NCI-H2196 treated with DMSO at 0.1 percent for 48 hours (cell line): ENCODE results near the gene PRKAG2.
"Not testable (repeated sequence)": the region's sequence is repeated elsewhere in the genome, so short reads cannot be mapped to it uniquely, and the experiment has no call there.

Experiments used
- DNase-seq: peaks from one replicate; lab custom pipeline; 2025; ENCODE audit not compliant: unreplicated experiment; lab: John Stamatoyannopoulos, UW

Gene PRKAG2

DNA sequence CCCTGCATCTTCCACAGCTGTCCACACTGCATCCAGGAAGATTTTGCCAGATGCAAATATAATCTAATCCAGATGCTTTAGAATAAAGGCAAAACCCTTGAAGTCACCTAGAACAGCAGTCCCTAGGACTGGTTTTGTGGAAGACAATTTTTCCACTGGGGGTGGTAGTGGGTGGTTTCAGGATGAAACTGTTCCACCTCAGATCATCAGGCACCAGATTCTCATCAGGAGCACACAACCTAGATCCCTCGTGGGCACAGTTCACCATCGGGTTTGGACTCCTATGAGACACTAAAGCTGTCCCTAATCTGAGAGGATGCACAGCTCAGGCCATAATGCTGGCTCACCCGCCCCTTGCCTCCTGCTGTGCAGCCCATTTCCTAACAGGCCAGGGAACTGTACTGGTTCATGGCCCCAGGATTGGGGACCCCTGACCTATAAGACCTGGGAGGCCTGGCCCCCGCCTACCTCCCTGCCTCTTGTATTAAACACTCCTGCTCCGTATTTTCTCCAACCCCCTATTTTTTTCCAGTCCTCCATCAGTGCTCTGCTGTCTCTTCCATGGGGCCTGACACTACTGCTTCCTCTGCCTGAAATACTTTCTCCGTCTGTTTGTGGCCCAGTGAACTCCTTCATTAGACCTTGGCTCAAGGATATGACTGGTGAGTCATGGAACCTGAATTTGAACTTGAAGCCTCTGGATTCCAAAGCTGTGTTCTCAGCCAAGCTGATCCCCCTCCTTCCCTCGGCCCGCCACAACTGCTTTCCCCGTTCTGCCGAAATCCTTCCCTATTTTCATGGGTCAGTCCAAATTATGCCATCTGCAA lies 277.3 kb downstream of the PRKAG2 start:
- DNase-seq: no peak

DNA sequence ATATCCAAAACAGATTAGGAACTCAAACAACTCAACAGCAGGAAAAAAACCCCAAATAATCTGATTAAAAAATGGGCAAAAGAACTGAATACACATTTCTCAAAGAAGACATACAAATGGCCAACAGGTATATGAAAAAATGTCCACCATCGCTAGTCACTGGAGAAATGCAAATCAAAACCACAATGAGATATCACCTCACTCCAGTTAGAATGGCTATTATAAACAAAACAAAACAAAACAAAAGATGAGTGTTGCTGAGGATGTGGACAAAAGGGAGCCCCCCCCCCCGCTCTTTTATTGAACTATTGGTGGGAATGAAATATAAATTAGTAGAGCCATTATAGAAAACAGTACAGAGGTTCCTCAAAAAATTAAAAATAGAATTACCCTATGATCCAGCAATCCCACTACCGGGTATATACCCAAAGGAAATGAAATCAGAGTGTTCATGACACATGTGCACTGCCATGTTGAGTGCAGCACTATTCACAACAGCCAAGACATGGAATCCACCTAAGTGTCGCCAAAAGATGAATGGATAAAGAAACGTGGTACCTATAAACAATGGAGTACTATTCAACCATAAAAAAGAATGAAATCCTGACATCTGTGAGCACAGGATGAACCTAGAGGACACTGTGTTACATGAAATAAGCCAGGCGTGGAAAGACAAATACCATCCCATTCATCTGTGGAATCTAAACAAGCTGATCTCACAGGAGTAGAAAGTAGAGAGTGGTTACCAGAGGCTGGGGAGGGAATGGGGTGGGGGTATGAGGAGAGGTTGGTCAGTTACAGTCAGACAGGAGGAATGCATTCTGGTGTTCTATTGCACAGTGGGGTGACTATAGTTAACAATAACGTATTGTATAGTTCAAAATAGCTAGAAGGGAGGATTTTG lies 279.1 kb downstream of the PRKAG2 start:
- DNase-seq: no peak

DNA sequence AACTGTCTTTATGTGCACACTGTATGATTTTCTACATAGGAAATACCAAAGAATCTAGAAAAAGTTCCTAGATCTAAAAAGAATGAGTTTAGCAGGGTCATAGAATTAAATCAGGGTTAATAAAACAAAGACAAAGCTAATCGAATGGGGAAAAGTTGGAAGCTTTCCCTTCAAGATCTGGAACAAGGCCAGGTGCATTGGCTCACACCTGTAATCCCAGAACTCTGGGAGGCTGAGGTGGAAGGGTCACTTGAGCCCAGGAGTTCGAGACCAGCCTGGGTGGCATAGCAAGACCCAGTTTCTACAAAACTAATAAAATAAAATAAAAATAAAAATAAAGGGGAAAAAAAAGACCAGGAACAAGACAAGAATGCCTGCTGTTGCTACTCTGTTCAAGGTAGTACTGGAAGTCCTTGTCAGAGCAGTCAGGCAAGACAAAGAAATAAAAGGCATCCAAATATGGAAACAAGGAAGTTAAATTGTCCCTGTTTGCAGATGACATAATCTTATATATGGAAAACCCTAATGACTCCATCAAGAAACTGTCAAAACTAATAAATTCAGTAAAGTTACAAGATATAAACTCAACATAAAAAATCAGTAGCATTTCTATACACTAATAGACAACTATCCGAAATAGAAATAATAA lies 281.1 kb downstream of the PRKAG2 start:
- DNase-seq: no peak

DNA sequence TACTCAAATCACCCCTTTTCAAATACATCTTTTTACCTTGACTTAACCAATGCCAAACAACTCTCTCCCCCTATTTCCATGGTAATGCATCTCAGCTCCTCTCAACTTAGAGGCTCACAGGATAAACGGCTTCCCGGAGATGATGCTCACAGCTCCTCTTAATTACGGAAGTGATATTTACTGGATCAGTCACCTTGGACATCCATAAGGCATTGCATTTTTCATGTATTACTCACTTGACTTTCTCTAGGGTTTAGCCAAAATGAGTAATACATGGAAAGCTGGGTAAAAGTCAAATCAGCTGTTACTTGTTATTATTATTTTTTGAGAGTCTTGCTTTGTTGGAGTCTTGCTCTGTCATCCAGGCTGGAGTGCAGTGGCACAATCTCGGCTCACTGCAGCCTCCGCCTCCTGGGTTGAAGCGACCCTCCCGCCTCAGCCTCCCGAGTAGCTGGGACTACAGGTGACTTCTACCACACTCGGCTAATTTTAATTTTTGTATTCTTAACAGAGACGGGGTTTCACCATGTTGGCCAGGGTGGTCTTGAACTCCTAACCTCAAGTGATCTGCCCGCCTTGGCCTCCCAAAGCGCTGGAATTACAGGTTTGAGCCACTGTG lies 283.9 kb downstream of the PRKAG2 start:
- no peak for DNase-seq

DNA sequence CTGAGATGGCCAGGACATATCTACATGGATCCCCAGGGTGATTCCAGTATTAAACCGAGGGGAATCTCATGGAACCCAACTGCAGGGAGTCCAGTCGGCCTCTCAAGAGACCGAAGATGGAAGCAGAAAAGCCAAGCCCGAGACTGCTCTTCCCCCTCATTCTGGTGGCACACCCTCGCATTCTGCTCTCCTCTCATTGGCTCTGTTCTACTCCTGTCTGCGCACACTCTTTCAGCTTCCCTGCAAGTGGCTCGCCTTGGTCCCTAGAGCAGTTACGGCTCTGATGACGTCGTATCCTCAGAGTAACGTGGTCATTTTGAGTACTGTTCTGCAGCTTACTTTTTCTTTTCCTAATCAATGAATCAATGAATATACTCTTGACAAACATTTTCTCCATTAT lies 284.6 kb downstream of the PRKAG2 start:
- DNase-seq: no peak

DNA sequence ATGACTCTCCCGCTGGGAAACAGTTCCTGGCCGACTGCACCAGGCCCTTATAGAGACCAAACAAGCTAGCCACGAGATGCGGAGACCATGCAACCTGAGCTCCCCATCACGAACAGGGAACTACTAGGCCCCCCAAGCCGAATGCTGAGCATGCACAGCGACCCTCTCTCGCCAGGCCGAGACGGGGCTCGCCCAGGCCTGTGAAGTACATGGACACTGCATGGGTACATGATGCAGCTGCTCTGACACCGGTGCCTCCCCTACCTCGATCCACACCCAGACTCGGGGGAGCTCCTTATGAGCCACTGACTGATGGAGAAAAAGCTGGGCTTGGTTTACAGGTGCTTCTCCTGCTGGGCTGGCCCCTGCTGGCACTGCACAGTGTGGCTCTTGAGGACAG lies 285.0 kb downstream of the PRKAG2 start:
- DNase-seq: no peak

DNA sequence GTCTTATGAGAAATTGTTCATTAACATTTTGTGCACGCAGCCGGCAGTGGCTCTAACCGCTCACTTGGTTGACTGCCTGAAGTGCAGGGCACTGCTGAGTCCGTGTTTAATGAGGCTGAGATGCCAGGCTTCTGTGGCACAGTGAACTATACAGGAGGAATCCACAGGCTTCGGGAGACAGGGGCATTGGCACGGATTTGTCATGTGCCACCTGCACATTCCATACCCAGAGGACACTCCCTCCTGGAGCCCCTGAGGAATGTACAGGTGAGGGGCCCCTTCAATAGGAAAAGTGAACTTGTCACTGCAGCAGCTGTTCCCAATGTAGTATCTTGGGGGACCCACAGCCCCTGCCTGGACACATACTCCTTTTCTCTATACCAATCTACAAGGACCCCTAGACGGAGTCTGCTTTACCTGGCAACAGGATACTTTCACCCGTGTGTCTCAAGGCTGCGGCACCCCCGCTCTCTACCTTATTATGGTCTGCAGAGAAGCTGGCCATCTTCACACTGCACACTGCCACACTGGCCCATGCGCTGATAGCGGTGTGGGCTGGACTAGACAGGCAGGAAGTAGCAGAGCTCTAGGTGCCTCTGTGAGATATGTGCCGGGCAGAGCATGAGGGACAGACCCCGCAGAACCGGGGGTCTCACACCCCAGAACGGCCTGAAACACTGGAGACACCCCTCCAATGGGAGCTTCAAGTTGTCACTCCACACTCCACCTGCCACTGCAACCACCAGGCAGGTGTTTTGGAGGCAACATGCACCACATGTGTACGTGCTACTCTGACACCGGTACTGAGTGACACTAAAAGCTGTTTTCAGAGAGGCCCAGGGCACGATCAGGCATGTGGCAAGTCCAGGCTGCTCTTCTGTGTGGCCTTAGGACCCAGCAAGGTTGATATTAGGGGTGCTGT lies 285.8 kb downstream of the PRKAG2 start:
- no peak for DNase-seq

DNA sequence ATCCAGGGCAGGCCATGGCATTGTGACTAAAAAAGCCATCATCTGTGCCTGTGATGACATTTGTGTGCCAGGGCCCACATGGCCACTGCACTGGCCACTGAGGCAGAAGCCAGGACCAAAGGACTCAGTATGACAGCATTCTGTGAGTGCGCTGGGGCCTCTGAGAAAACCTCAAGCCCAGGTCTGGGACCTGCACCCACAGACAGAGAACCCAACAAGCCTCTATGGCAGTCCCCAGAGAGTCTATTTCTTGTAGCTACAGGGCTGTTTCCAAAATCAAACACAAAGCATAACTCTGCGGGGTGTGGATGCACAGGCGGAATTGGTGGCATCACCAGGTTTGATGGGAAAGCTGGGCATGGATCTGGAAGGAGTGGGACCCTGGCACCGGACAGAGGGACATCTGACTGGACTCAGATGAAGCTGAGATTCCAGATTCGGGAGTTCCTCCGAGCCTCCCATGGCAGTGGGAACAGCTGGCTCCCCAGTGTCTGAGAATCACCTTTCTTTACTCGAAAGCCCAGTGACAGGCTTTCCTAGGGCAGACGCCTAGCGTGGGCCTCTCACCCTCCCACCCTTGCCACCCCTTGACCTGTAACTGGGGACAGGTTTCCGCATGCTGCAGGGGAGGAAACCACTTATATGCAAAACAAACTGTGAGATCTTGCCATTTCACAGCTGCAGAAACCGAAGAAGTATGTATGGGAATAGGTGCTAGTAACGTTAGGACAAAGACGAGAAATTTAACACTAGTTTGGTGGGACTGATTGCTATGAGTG lies 286.7 kb downstream of the PRKAG2 start:
- DNase-seq: no peak

DNA sequence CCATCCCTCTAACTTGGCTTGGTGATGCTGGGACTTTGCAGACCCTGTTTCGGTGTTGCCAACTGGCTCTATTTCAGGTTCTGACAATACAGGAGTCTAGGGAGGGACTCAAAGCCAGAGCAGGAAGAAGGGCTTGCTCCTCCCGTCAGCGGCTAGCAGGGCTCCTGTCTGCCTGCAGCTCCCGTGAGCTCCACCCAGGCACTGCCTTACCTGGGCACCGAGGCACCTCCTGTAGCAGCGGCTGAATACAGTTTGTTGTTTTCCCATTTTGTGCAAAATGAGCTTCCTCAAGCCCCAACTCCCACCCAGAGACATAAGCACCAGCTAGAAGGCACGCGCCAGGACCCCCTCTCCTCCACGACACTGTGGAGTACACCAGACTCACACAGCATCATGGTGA lies 287.9 kb downstream of the PRKAG2 start:
- DNase-seq: no peak

DNA sequence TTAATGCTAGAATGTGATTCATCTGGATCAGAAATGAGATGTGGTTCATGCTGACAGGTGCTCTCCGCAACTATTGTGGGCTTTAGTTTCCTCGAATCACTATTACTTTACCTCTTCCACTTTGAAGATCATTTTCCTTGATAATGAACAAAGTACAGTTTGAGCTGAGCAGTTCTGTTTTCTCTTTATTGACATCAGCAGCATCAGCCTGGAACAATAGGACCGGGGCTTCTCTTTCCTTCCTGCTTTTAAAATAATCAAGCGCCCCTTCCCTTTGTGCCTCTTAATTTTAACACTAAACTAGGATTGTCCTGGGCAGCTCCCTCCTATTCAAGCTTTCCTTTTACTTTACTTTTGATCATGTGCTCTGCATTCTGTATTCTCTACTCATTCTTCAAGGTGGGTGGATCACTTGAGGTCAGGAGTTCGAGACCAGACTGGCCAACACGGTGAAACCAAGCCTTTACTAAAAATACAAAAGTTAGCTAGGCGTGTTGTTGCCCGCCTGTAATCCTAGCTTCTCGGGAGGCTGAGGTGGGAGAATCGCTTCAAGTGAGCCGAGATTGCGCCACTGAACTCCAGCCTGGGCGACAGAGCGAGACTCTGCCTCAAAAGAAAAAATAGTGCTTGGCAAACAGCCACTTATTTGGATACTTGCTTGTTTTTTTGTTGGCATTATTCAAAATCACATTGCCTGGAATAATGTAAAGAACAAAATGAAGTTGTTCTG lies 290.2 kb downstream of the PRKAG2 start:
- no peak for DNase-seq

DNA sequence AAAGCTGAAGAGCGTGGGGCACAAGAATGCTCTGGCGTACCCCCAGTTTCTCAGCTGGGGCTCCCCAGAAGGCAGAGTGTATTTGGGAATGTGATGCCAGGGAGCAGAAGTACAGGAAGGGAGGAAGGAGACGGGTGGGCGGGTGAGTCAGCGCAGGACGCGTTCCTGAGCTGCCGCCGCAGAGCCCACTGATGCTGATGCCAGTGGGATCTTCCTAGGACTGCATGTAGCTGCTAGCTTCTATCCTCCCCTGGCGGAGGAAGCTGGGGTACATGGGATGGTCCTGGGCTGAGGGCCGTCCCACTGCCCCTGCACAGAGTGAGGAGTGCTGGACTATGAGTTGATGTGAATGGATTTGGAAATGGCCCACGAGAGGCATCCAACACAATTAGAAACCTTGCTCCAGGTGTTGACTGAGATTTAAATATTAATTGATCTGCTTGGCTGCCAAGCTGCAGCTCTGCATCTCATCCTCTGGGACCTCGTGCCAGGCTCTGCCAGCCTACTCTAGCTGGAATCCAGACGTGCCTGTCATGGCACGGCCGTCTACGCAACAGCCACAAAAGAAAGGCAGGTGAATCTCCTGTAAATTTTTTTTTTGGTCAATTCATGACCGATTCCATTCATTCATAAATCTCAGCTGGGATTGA lies 291.0 kb downstream of the PRKAG2 start:
- no peak for DNase-seq

DNA sequence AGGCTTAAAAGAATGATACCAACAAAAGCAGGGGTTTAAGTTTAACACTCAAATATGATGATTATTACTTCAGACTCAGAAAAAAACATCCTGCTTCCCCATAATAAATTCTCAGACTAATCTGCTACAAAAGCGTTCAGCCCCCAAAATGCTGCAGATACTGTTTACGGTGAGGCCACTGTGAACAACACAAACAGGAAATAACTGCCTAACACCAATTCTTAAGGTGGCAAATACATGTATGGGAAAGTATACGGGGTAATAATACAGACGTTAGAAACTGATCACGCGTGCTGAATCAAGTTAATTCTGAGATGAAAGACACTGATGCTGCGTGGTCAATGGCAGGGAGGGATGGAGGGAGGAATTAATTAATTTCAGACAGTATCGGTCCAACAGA lies 295.2 kb downstream of the PRKAG2 start:
- no peak for DNase-seq

DNA sequence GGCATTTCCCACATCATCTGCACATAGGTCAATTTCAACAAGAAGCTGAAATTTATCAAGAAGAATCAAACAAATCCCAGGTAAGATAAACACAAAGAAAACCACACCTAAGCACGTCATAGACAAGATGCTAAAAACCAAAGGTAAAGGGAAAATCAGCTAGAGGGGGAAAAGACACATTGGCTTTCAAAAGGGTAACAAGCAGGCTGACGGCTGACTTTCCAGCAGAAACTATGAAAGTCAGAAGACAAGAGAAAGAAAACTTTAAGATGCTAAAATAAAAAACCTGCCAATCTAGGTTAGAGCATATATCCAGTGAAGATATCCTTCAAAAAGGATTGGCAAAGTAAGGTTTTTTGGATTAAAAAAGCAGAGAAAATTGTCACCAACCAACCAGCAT lies 297.3 kb downstream of the PRKAG2 start:
- DNase-seq: no peak

DNA sequence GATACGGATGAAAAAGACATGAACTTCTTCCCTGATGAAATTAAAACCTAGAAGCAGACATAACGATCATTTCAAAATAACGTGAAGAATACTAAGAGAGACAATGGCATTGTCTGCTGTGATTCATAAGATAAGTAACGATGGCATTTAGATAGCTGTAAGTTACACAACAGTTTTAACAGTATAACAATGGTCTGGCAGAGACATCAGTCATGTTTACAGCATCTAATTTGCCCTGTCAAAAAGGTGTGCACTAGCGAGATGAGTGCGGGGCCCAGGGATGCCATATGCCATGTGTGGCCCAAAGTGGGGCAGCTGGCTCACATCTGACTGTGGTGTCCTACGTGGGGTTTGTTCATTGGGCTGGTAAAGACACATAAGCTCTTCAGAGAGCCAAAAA lies 301.5 kb downstream of the PRKAG2 start:
- DNase-seq: no peak

DNA sequence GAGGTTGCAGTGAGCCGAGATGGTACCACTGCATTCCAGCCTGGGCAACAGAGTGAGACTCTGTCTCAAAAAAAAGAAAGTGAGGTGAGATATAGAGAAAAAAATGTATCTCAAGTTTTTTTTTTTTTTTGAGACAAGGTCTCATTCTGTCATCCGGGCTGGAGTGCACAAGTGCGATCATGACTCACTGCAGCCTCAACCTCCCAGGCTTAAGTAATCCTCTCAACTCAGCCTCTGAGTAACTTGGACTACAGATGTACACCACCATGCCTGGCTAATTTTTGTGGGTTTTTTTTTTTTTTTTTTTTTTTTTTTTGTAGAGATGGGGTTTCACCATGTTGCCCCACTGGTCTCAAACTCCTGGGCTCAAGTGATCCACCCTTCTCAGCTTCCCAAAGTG lies 303.9 kb downstream of the PRKAG2 start:
- DNase-seq: not testable (repeated sequence)

DNA sequence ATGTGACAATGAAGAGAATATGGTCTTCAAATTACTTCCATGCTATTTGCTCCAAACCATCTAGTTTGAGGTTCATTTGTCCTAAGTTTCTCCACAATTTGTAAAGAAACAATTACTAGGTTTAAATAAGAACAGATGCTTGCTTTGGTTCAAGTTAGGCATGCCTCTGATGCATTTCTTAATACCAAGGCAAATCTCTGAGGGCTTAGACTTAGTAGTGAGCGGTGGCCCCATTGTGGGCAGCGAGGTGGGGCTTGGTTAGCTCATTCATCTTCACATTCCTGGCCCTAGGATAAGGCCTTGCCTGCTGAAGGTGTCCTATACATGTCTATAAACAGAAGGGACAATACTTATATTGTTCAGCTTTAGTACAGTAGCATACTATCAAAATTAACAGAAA lies 304.8 kb downstream of the PRKAG2 start:
- no peak for DNase-seq

DNA sequence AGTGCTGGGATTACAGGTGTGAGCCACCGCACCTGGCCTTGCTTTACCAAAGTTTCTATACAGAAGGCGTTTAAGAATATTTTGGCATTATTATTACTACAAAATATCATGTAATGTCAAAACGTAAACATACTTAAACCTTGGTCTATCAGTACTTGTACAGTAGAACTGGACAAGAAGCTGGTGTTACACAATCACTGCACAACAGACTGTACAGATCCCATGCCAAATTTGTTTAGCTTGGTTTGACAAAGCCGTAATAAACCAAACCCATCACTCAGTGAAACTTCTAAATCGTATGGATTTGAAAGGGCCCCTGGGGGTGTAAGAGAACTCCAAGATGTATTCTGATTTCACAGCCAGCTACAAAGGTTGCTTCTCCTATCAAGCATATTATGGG lies 305.4 kb downstream of the PRKAG2 start:
- no peak for DNase-seq

DNA sequence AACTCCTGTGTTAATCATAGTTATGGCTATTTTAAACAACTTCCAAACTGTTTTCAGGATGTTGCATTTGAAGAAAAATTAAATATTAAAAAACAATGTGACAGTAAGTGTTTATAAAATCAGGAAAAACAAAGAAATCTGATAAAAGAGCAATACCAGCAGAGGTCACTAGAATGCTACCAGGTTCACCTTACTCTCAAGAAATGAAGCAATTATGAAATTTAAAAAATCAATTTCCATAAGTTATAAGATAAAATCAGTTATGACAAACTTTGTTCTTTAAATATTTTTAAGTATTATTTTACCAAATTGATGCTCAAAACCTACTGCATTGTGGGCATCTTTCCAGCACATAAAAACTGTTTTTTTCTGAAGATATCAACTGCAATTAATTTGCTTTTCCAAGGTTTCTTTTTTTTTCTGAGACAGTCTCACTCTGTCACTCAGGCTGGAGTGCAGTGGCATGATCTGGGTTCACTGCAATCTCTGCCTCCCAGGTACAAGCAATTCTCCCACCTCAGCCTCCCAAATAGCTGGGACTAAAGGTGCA lies 306.5 kb downstream of the PRKAG2 start:
- DNase-seq: no peak
